Kasumi-1 (cell line): ENCODE measurements around the gene PIH1D1.
"Not testable (repeated sequence)": the region's sequence is repeated elsewhere in the genome, so short reads cannot be mapped to it uniquely, and the experiment has no call there.

ENCODE experiments used
- DNase-seq, 2 experiments: peaks; one replicate each; lab custom pipeline; 2025; lab: John Stamatoyannopoulos, UW

The PIH1D1 gene

GRCh38 chr19:49481020-49481683, 29.5 kb upstream of the PIH1D1 start:
- DNase-seq, result no peak

GRCh38 chr19:49479975-49480628, 28.5 kb upstream of the PIH1D1 start:
- DNase-seq, result no peak

GRCh38 chr19:49475995-49476880, 24.6 kb upstream of the PIH1D1 start:
- peak; percentile 61 to 63 for DNase-seq

GRCh38 chr19:49475191-49475917, 23.7 kb upstream of the PIH1D1 start:
- no peak for DNase-seq

- no peak for DNase-seq
These were observed 22.9 kb upstream of the PIH1D1 start for GRCh38 chr19:49474542-49474924.

- peak; percentile 79 to 91 for DNase-seq
These were observed 22.4 kb upstream of the PIH1D1 start, which contains the start of gene FLT3LG for GRCh38 chr19:49473868-49474541. Gene FLT3LG, plus strand, starts transcription at chr19:49474215. Its CDS starts 425 bp downstream, at chr19:49474640.

- not testable (repeated sequence) for DNase-seq
These were observed 21.9 kb upstream of the PIH1D1 start for GRCh38 chr19:49473501-49473867.

- DNase-seq, result no peak
These were observed 21.3 kb upstream of the PIH1D1 start for GRCh38 chr19:49472936-49473335.

- no peak for DNase-seq
These were observed 19.0 kb upstream of the PIH1D1 start for GRCh38 chr19:49470615-49470978.

GRCh38 chr19:49469828-49470614, 18.4 kb upstream of the PIH1D1 start:
- peak; percentile 74 to 76 for DNase-seq

- DNase-seq, result peak; percentile 58 to 71
These were observed 17.3 kb upstream of the PIH1D1 start for GRCh38 chr19:49468746-49469447.

GRCh38 chr19:49468199-49468598, 16.6 kb upstream of the PIH1D1 start:
- no peak for DNase-seq

- DNase-seq, result no peak
These were observed 13.8 kb upstream of the PIH1D1 start for GRCh38 chr19:49465371-49465770.

GRCh38 chr19:49463960-49464740, 12.5 kb upstream of the PIH1D1 start:
- no peak for DNase-seq

- DNase-seq, result no peak
These were observed 10.9 kb upstream of the PIH1D1 start for GRCh38 chr19:49462492-49462891.

- DNase-seq, result no peak
These were observed 10.0 kb upstream of the PIH1D1 start for GRCh38 chr19:49461656-49462055.

- not testable (repeated sequence) for DNase-seq
These were observed 9.5 kb upstream of the PIH1D1 start for GRCh38 chr19:49461130-49461529.

- no peak for DNase-seq
These were observed 7.8 kb upstream of the PIH1D1 start for GRCh38 chr19:49459388-49459787.

GRCh38 chr19:49458567-49458903, 6.9 kb upstream of the PIH1D1 start:
- DNase-seq, result no peak
